GM21390 (cell line): ENCODE results near the gene NLGN1.

Experiments
- ATAC-seq: cut with Tn5 transposase; IDR thresholded peaks from one replicate; pipeline ENCODE4 v1.9.1; 2021; ENCODE audit not compliant: unreplicated experiment

NLGN1 gene

GRCh38 chr3:174132421-174133042, 735.0 kb downstream of the NLGN1 start:
- no peak for ATAC-seq

DNA sequence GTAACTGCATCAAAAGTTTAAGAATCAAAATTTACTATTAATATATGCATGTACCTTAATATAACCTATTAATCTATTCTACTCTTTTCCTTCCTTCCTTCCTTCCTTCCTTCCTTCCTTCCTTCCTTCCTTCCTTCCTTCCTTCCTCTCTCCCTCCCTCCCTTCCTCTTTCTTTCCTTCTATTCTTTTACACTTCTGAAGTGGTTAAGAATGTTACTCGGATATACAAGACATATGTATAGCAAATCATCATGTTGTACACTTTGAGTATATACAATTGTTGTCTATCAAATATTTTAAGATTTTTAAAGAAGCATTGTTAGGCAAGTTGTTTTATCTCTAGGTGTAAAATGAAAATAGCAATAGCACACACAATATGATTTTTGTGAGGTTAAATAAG, 748.5 kb downstream of the NLGN1 start:
- ATAC-seq: no peak

DNA sequence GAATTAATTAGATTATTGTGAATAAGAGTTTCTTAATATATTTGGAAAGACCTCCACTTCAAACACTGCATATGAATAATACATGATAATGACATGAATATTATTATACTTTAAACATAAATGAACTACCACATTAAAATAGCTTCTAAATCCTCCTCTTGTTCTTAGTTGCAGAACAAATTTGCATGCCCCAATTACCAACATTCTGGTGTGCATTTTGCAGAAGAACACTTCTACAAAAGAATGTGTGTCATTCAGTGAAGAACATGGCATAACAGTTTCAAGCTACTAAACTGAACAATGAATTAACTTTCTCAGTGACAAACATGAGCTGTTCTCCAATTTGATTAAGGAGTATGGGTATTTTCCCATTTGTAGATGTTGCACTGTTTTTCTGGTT, 750.3 kb downstream of the NLGN1 start:
- no peak for ATAC-seq

DNA sequence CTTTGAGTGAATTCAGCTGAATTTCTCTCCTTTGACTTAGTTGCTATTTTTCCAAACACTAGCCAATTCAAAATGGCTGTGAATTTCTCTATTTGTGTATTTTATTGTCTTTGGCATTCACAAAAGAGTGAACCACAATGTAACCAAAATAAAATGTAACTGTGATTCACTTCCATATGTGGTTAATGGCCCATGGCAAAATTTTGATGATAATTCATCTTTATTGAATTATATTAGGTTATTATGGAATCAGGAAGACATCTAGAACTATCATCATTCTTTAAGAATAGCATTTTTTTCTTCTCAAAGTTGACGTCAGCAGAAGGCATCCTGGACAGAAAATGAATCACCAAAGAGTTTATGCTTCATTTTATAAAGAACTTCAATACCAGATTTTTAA, 756.3 kb downstream of the NLGN1 start:
- ATAC-seq: no peak

DNA sequence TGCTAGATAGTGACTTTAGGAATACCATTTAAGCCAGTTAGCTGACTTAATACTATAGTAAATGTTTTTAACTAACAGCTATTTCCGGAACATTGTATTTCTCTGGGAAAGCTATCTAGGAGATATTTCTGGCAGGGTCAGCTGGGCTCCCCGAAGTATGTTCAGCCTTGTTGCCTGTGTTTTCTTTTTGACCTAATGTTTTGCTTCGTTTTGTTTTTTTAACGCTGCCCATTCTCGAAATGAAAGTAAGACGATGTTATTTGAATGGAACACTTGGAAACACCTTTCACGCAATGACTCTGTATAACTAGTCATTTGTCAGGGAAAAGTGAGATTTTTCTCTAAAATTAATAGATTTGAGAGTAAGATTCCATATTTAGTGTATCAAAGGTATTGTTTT, 758.7 kb downstream of the NLGN1 start:
- no peak for ATAC-seq

DNA sequence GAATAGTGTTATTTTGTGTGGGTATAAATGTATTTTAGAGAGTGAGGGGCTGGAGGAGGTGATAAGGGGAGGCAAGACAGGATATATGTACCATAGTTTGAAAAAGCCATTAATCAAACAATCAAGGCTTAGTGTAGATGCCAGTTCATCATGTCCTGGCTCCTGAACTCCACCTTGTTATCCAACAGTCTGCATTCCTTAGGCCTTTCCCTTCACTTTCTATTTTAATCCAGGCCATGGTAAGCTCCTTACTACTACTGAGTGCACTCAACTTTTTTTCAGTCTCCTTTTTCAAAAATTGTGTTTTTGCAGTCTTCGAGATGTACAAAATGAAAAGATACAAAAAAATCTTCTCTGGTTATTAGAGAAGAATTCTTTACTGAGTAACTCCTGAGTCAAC, 761.1 kb downstream of the NLGN1 start:
- ATAC-seq: no peak

DNA sequence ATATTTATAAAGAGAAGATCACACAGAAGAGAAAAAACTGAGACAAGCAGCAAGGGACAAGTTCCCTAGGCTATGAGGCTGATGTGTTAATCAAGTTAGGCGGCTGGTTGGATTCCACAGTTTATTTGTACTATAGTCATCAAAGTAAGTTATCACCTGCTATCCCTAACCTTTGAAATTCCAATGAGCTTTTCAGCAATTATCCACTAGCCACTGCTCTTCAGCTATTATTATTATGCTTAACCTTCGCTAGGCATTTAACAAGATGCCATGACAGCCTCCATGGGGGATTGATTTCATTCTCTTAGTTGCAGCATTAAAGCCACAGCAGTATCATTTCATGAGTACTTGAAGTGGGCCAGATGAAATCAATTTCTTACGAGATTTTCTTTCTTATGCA, 762.1 kb downstream of the NLGN1 start:
- ATAC-seq: no peak

DNA sequence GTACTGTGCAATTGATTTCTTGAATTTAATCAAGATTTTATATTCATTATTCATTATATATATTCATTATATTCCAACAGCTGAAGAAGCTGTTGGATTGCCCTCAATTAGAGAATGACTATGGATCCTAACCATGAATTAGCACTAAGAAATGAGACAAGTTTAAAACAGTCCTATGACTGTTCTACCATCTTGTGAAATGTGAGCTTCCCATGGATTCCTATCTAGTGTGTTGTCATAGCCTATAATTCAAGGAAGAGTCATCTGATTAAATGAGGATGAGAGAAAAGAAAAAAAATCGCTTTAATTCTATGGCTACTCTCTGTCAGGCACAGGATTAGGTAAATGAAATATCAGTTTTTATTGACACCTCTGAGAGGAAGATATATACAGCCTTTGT, 765.0 kb downstream of the NLGN1 start:
- no peak for ATAC-seq

DNA sequence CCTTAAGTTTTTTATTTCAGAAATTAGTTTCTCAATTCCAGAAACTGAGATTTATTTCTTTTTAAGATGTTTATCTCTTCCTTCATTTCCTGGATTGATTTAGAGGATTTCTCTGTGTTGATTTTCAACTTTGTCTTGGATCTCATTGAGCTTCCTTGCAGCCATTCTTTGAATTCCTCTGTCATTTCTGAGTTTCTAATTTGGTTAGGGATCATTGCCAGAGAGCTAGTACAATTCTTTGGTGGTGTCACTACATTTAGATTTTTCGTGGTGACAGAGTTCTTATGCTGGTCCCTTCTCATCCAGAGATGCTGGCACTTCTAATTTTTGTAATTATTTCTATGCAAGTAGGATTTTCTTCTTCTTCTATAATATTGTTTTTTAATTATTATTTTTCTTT, 770.5 kb downstream of the NLGN1 start:
- no peak for ATAC-seq

DNA sequence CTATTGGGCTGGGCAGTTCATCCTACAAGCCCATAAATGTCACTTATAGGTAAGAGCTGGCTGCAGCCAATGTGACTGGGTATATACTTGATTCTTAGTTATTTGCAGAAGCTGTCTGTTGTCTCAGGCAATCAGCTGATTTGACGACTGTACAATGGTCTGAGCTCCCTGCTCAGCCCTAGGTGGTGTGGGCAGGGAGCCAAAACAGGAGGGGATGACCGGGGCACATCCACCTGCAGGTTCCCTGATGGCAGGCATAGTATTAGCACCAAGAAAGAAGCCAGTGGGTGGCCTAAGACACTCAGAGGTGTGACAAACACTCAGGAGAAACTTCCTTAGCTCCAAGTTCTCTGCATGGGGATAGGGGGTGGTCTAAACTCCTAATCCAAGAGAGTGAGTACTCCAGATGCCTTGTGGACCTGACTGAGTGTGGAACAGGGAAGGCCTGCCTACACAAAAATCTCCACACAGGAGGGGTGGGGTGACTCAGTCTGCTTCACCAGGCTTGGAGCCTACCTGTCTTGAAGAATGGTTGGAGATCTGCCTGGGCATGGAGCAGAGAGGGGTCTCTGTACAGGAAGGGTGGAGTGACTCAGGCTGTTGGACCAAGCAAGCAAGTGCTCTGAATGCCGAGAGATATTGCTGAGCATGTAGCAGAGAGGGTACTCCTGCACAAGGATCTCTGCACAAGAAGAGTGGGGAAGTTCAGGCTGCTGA, 771.2 kb downstream of the NLGN1 start:
- no peak for ATAC-seq

DNA sequence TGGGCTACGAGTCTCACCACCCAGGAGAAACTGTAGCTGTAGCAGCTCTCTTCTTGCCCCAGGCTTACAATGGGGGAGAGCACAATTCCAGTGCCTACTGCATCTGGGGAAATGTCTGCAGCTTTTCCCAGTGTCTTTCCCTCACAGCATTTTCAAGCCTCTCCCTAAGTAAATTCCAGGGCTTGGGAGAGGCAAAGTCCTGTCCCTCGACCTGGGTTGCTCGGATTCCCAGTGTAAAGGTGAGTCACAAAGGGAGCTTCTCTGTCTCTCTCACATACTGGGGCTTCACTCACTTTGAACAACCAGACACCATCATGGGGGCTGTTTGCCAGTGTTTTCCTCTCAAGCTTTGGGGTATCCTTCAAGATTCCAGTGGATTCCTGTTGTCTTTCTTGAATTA, 772.2 kb downstream of the NLGN1 start:
- ATAC-seq: no peak

- no peak for ATAC-seq
These were observed 772.7 kb downstream of the NLGN1 start for GRCh38 chr3:174170248-174170647.

- ATAC-seq: no peak
These were observed 788.9 kb downstream of the NLGN1 start for GRCh38 chr3:174186377-174186989.

DNA sequence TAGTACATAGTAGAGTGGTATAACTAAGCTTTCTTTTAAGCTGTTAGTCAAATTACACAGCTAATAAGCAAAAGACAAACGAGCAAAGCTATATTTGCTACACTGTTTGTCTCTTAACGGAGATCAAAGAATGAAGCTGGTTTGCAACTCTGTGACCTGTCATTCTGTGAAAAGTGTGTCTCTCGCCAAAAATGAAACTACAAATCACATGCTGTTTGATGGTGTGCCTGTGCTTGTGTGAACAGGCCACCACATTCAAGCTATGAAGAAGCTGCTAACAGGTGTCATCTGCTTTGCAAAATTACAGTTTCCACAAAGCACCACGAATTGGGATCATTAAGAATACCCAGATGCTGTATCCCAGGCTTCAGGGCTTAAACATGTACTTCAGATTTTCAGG, 793.8 kb downstream of the NLGN1 start:
- ATAC-seq: peak; percentile 86

DNA sequence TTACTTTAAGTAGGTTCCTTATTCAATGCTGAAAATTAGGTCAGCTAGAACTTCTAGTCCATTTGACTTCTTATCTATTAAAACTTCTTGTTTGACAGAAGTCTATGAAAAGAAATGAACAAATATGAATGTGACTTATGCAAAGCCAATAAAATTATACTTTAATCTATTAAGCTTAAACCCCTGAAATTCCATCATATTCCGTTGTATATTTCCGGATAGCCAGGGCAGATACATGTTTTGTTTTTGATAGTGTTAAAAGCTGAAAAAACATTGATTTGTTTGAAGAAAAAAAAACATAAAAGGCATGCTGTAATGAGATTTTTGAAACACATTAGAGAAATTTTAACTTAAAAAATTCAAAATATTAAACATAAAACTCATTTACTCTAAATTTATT, 794.4 kb downstream of the NLGN1 start:
- ATAC-seq: no peak

- no peak for ATAC-seq
These were observed 794.9 kb downstream of the NLGN1 start for GRCh38 chr3:174192471-174192870.

GRCh38 chr3:174193604-174194003, 796.1 kb downstream of the NLGN1 start:
- no peak for ATAC-seq

GRCh38 chr3:174197416-174197815, 799.9 kb downstream of the NLGN1 start:
- ATAC-seq: no peak

DNA sequence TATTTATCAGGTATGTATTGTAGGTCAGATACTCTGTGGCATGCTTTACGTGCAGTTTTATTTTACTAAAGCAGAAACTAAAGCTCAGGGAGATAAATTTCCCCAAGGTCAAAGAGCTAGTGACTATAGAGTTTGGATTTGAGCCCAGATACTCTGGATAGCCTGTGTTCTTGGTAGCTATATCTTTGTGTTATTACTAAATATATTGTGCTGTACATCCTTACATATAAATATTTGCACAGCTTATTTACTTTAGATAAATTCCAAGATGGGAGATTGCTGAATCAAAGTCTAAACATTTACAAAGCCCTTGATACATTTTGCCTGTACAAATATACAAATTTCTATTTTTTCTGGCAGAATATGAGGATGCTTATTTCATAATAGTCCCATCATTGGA, 800.7 kb downstream of the NLGN1 start:
- no peak for ATAC-seq

- ATAC-seq: no peak
These were observed 802.2 kb downstream of the NLGN1 start for GRCh38 chr3:174199696-174200095.

GRCh38 chr3:174202116-174202515, 804.6 kb downstream of the NLGN1 start:
- no peak for ATAC-seq

DNA sequence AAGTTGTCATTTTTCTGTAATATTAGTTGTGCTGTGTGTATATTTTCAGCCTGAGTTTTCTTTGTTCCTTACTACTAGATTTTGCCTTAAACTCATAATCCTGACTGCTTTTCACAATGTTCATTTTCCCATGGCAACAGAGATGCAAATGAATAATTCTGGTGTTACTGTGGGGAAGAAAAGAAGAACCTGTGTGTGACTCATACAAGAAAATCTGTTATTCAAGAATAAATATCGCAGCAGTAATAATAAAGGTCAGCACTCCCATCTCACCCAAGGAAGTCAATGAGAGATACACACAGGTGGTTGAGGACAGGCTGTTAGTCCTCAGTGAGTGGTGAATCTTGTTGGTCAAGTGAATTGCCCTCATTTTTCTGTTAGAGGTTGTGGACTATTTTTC, 805.0 kb downstream of the NLGN1 start:
- no peak for ATAC-seq

DNA sequence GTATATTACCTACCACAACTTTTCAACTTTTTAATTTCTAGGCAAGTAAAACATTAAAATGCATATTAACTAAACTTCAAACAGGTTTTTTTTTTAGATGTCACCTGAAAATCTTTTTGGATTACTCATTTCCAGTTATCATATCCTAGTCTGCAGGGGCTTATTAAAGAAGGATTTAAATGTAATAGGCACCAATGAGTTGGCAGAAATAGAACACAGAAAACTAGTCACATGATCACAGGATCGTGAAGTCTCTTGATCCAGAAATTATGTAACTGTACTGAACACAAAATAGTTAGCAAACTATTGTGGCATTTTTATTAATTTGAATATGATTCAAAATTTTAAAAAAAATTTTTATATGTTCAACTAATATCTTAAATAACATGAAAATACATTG, 807.2 kb downstream of the NLGN1 start:
- ATAC-seq: no peak
